Measurements from ENCODE around the gene ZNF608.
A peak's percentile ranks its signal among the peaks of the same experiment; 100 is the strongest.

The ZNF608 gene, protein sequence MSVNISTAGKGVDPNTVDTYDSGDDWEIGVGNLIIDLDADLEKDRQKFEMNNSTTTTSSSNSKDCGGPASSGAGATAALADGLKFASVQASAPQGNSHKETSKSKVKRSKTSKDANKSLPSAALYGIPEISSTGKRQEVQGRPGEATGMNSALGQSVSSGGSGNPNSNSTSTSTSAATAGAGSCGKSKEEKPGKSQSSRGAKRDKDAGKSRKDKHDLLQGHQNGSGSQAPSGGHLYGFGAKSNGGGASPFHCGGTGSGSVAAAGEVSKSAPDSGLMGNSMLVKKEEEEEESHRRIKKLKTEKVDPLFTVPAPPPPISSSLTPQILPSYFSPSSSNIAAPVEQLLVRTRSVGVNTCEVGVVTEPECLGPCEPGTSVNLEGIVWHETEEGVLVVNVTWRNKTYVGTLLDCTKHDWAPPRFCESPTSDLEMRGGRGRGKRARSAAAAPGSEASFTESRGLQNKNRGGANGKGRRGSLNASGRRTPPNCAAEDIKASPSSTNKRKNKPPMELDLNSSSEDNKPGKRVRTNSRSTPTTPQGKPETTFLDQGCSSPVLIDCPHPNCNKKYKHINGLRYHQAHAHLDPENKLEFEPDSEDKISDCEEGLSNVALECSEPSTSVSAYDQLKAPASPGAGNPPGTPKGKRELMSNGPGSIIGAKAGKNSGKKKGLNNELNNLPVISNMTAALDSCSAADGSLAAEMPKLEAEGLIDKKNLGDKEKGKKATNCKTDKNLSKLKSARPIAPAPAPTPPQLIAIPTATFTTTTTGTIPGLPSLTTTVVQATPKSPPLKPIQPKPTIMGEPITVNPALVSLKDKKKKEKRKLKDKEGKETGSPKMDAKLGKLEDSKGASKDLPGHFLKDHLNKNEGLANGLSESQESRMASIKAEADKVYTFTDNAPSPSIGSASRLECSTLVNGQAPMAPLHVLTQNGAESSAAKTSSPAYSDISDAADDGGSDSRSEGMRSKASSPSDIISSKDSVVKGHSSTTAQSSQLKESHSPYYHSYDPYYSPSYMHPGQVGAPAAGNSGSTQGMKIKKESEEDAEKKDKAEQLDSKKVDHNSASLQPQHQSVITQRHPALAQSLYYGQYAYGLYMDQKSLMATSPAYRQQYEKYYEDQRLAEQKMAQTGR (N-terminal part only)

DNA sequence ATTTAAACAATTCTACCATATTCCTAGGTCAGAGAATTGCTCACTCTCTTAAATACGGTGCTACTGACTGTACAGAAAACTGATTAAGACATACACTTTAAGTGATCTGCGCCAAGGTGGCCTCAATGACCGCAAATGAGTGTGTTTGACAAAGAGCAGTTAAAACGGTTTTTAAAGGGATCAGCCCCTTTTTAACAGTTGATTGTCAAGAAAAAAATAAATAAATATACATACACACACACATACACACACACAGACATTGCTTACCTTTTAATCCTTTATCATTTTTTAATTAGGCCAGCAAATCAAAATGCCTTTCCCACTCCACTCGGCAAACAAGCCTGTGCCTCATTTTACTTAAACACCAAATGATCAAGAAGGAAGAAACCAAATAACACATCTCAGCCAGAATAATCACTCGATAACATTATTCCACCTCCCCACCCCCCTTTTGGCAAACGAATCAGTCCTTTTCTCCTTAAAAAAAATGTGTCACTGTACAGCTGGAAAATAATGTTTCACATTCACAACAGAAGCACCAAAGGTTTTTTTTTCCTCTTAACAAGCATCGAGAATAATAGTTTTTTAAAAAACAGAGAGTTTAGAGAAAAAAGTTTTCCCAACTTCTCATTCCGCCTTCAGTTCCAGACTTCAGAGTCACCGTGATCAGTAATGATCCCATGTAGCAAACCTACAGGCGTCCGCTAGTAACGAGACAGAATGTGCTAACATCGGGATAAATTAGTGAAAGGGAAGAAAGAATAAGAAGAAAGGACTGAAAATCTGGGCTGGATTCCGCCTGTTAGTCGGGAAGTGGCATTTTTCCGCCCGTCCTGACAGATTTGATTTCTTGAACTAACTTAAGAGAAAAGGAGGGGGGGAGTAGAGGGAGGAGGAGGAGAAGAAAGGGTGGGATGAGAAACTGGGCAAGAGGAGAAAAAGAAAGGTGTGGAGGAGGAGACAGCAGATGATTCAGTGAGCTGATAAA lies at the start of gene ZNF608:
Gene ZNF608, minus strand, starts transcription at position 712 of the 988 bp plus-strand sequence. CDS start 1,650 bp downstream, outside the sequence.
- peaks cover 20 to 69% (median 55%) of the 10 kb centered on the region in 10 experiments for H3K4me1 ChIP-seq
- peak within 1 kb of the TSS; percentile 60 to 98 (median 76) for H3K4me3 ChIP-seq
- H3K9ac ChIP-seq = peak within 1 kb of the TSS; percentile 84 to 90 (median 86)
- H3K27me3 ChIP-seq = peaks cover 0 to 12% (median 0%) of the 10 kb centered on the region in 11 experiments; a peak in 3 of 22 replicates
- peaks cover 0 to 32% (median 0%) of the 10 kb centered on the region in 11 experiments; a peak in 7 of 22 replicates for H4K20me1 ChIP-seq
- TF ChIP-seq Cebpa-rat (IDR thresholded peaks at IDR 0.05) = no peak
- H3K9me3 ChIP-seq (replicated peaks in 1 of 11) = no peaks in the 10 kb centered on the region
- H3K36me3 ChIP-seq = peaks cover 0 to 28% (median 0%) of the 10 kb centered on the region in 11 experiments; a peak in 2 of 22 replicates
- H3K4me2 ChIP-seq = peak within 1 kb of the TSS; percentile 92 to 100 (median 96)
- H3K27ac ChIP-seq = peak within 1 kb of the TSS; percentile 74 to 92 (median 88)

DNA sequence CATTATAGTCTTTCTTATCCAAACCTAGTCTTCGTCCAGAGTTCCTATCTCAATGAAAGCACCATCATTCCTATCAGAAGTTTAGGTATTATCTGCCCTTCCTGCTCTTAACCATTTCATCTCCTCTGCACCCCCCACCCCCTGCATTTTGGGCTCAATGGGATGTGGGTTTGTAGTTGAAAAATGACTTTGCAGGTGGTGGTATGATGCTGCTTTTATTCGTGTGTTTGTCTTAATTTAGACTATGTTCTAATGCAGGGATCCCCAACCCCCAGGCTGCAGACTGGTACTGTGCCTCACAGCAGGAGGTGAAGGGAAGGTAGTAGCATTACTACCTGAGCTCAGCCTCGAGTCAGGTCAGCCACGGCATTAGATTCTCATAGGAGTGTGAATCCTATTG lies 49.4 kb upstream of the ZNF608 start:
- no peaks in the 10 kb centered on the region; a peak in 1 of 20 replicates for H3K4me1 ChIP-seq
- no peak overlapping the region for H3K4me3 ChIP-seq
- no peaks in the 10 kb centered on the region for H3K27me3 ChIP-seq
- no peak for TF ChIP-seq Cebpa-rat (IDR thresholded peaks at IDR 0.05)
- peak overlapping the region in 1 of 11 experiments; percentile 5; a peak in 1 of 22 replicates for H3K4me2 ChIP-seq
- H3K36me3 ChIP-seq = no peaks in the 10 kb centered on the region
- peaks cover 0 to 22% (median 4%) of the 10 kb centered on the region in 11 experiments; a peak in 7 of 22 replicates for H3K9me3 ChIP-seq (replicated peaks in 1 of 11)
- no peaks in the 10 kb centered on the region for H4K20me1 ChIP-seq
- no peak overlapping the region for H3K27ac ChIP-seq
- H3K9ac ChIP-seq = no peak overlapping the region

DNA sequence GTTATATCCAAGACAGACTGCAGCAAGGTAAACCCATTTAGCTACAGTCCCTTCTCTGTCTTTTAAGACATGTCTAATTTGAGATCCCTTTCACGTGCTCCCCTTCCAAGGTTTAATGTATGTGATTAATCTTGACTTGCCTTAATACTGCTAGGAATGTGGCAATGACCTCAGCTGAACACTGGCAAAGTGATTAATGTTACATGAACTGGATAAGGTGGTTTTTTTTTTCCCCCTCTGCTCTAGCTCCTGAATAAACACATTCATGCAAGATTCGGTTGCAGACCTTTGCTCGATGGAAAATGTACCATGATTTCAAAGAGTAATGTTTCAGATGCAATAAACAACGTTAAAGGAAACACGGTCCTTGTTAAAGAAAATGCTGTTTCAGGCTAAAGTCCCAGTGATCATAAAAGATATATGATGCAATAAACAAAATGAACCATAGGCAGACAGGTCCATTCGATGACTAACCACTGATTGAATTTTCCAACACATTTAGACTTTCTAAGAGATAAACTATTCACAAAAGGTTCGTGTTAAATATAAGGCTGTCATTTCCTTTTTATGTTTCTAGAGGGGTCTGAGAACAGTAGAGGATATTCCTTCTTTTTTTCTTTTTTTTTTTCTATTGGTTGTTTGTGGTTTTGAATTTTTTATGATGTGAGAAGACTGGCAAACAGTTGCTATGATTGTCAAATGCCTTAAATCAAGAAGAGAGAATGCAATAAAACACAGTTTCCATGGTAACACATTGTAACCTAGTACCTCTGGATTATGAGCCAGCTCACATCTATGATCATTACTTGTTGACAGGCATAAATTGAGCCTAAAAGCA lies 44.7 kb upstream of the ZNF608 start:
- Histone ChIP-seq H3K4me1 (no peaks in the 10 kb centered on the region; a peak in 1 of 20 replicates), H3K27ac (no peak overlapping the region), H3K4me3 (no peak overlapping the region), H3K36me3 (no peaks in the 10 kb centered on the region), H3K9me3 (replicated peaks in 1 of 11) (peaks cover 0 to 13% (median 0%) of the 10 kb centered on the region in 11 experiments; a peak in 5 of 22 replicates), H3K27me3 (no peaks in the 10 kb centered on the region), H3K4me2 (no peak overlapping the region), H4K20me1 (no peaks in the 10 kb centered on the region), H3K9ac (no peak overlapping the region)
- TF ChIP-seq Cebpa-rat (IDR thresholded peaks at IDR 0.05) = no peak

DNA sequence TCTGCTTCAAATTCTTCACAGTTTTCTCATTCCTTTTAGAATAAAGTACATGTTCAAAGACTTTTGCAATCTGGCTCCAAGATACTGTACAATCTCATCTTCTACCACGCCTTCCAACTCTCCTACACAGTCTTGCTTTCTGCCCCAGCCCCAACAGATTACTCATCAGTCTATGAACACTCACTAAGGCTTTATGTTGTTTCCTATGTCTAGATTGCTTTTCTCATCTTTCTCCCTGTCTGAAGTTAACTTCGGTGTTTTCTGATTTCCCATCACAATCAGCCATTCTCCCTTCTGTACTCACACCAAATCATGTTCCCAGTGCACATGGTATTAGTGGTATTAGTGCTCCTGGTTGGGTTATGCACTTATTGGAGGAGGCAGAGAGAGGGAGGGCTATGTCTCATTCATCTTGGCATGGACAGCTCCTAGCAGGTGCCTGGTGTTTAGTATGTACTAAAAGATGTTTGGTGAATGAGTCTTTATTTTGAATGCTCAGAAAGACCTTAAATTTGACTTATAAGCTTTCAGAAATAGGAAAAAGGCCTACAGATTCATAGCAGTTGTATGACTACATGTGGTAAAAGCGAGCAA lies 44.0 kb upstream of the ZNF608 start:
- peaks cover 0 to 20% (median 0%) of the 10 kb centered on the region in 11 experiments; a peak in 6 of 22 replicates for H3K9me3 ChIP-seq (replicated peaks in 1 of 11)
- H3K4me2 ChIP-seq = no peak overlapping the region
- H3K9ac ChIP-seq = no peak overlapping the region
- no peaks in the 10 kb centered on the region for H3K36me3 ChIP-seq
- H3K27ac ChIP-seq = no peak overlapping the region
- no peaks in the 10 kb centered on the region for H3K27me3 ChIP-seq
- H3K4me3 ChIP-seq = no peak overlapping the region
- H4K20me1 ChIP-seq = no peaks in the 10 kb centered on the region
- TF ChIP-seq Cebpa-rat (IDR thresholded peaks at IDR 0.05) = no peak
- H3K4me1 ChIP-seq = no peaks in the 10 kb centered on the region

DNA sequence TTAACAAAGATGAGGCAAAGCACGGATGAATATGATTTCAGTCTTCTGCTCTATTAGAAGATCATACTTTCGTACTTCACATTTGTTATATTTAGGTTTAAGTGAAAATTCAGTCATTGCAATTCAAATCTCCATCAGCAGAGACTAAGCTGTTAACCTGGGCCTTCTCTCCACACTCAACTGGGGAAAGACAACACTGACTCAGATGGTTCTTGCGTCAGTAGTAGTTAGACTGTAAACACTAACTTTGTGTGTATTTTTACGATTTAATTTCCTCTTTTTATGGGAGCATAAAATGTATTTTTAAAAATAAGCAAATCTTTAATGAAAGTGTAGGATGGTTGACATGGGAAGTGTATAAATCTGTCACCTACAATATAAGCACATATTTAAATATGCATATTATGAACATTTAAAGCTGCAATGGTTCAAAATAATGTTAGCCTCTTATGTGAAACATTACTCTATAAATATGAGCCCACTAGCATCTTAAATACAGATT lies 42.7 kb upstream of the ZNF608 start:
- no peak for TF ChIP-seq Cebpa-rat (IDR thresholded peaks at IDR 0.05)
- Histone ChIP-seq H3K9ac (no peak overlapping the region), H3K27ac (no peak overlapping the region), H4K20me1 (no peaks in the 10 kb centered on the region), H3K9me3 (replicated peaks in 1 of 11) (peaks cover 0 to 22% (median 0%) of the 10 kb centered on the region in 11 experiments; a peak in 6 of 22 replicates), H3K27me3 (no peaks in the 10 kb centered on the region), H3K4me3 (no peak overlapping the region), H3K4me1 (no peaks in the 10 kb centered on the region), H3K4me2 (no peak overlapping the region), H3K36me3 (no peaks in the 10 kb centered on the region)

DNA sequence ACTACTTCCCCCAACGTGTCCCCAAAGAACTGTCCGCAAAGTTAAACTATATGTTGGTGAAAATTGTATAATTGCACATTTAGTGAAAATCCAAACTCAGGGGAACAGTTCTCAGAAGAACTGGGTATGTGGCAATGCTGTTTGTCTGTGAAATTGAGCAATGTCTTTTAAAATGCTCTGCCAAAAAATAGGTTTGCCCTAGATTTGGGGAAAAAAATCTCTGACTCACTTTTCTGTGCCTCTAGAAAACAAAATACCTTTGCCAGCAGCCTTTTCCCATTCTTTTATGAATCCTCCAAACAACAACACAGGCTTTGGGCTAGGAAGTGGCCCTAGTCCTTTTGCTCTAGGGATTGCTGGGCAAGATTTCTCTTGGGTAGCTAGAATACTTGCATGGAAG lies 37.4 kb upstream of the ZNF608 start:
- H3K4me3 ChIP-seq = no peak overlapping the region
- no peaks in the 10 kb centered on the region for H3K4me1 ChIP-seq
- H3K9me3 ChIP-seq (replicated peaks in 1 of 11) = peaks cover 0 to 25% (median 7%) of the 10 kb centered on the region in 11 experiments; a peak in 9 of 22 replicates
- no peak overlapping the region for H3K4me2 ChIP-seq
- H3K27ac ChIP-seq = no peak overlapping the region
- H4K20me1 ChIP-seq = no peaks in the 10 kb centered on the region
- no peak overlapping the region for H3K9ac ChIP-seq
- no peaks in the 10 kb centered on the region for H3K27me3 ChIP-seq
- H3K36me3 ChIP-seq = no peaks in the 10 kb centered on the region
- no peak for TF ChIP-seq Cebpa-rat (IDR thresholded peaks at IDR 0.05)

DNA sequence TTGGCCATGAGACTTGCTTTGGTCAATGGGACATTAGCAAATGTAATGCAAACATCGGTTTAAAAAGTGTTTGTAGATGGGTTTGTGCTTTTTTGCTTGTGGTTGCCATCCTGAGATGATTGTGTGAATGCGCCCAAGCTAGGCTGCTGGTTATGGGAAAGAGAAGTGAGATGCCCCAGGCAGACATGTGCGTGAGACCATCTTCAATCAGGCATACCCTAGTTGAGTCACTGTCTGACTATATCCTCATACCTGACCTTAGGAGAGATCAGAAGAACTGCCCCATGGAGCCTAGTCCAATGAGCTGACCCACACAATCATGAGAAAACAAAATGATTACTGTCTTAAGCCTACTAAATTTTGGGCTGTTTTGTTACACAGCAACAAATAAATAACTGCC lies 36.8 kb upstream of the ZNF608 start:
- Histone ChIP-seq H4K20me1 (no peaks in the 10 kb centered on the region), H3K4me2 (no peak overlapping the region), H3K4me3 (no peak overlapping the region), H3K9me3 (replicated peaks in 1 of 11) (peaks cover 0 to 25% (median 7%) of the 10 kb centered on the region in 11 experiments; a peak in 9 of 22 replicates), H3K4me1 (no peaks in the 10 kb centered on the region), H3K27me3 (no peaks in the 10 kb centered on the region), H3K27ac (no peak overlapping the region), H3K9ac (no peak overlapping the region), H3K36me3 (no peaks in the 10 kb centered on the region)
- TF ChIP-seq Cebpa-rat (IDR thresholded peaks at IDR 0.05) = no peak
